ELF-1 (cell line): ENCODE results near the gene ARPC5L.
"Not testable (repeated sequence)": the region's sequence is repeated elsewhere in the genome, so short reads cannot be mapped to it uniquely, and the experiment has no call there.

Experiments used
- DNase-seq: peaks from one replicate; pipeline ENCODE4 v3.0.0-alpha.2; 2016; ENCODE audit warnings: low read depth, low spot score

The ARPC5L gene

DNA sequence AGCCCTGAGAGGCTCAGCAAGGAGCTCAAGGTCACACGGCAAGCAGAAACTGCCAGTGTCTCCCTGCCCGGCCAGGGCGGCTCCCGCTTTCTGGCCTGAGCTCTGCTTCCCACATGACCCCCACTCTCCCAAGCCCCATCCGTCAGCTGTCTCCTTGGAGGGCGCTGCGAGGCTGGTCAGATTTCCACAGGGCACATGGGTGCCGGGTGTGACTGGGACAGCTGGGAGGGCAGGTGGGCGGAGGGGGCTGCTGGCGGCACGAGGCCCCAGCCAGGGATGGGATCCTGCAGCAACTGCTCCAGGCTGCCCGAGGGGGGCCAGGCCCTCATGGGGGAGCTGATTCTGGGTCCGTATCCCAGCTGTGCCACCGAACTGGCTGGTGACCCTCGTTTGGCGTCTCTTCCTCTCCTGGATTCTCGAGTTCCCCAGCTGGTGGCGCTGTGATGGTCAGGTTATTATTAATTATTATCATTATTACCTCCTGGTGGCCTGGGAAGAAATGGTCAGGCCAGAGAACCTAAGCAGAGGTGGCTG lies 21.6 kb upstream of the ARPC5L start:
- no peak for DNase-seq

DNA sequence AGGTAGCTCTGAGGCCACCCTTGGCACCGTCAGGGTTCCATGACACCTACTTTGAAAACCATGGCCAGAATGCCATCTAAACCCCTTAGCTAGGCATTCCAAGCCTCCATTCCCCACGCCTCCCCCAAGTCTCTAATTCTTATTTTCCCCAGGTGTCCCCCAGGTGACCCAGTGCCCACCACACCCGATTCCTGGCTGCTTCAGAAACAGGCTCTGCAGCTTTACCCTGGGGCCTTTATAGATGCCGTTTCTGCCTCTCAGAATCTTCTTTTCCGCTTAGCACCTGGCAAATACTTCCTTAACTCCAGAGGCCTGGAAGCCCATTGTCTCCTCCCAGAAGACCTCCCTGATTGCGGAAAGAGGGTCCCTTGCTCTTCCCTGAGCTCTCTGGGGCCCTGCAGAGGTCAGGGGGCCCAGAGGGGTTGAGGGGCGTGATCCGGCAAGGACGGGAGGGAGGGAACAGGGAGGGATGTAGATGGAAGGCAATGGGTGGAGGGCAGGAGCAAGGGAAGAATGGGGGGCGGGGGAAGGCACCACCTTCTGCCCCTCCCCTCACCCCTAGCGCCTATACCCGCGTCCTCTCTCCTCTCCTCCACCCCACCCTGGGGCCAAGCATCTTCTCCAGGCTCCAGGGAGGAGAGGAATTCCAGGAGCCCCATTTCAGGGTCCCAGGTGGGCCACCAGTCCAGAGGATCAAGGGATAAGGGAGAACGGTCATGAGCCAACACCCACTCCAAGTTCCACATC lies 20.7 kb upstream of the ARPC5L start:
- no peak for DNase-seq

DNA sequence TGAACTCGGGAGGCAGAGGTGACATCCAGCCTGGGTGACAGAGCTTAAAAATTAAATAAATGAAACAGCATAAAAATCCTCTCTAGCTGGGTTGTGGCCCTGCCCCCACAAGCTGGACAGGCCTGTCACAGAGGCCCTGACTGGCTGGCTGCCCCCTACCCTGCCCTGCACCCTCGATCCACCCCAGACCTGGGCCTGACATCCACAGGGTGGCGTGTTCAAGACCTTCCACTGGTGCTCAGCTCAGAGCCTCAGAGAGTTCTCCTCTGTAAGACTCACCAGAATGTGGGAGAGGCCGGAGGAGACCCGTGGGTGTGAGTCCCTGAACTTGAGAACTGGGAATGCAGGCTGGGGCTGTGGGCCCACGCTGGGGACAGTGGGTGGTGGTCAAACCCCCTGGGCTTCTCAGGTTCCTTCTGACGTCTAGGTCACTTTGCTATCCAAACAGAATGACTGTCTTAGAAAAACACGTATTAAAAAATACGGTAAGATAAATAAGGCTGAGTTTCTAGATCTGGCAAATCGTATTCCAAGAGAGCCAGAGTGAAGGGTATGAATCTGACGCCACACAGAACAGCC lies 18.4 kb upstream of the ARPC5L start:
- DNase-seq: no peak

DNA sequence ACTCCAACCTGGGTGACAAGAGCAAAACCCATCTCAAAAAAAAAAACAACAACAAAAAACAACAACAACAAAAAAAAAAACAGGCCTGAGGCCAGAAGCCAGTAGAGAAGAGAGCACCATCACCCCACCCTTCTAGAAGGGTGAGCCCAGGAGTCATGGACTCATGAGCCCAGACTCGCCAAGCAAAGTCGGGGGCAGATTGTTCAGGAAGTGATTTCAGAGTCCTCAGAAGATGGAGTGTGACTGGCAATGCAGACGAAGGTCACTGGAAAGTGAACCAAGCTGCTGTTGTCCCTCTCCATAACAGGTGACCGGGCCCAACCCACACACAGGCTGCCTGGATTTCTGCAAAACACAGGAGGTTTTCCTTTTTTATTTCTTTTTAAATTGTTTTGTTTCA lies 17.6 kb upstream of the ARPC5L start:
- no peak for DNase-seq

DNA sequence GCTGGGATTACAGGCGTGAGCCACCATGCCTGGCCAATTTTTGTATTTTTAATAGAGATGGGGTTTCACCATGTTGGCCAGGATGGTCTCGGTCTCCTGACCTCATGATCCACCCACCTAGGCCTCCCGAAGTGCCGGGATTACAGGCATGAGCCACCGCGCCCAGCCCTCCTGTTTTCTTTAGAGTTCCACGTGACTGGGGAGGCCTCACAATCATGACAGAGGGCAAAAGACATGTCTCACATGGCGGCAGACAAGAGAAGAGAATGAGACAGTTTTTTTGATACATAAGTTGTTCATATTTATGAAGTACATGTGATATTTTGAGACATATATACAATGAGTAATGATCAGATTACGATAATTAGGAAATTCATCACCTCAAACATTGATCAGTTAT lies 15.5 kb upstream of the ARPC5L start:
- not testable (repeated sequence) for DNase-seq

DNA sequence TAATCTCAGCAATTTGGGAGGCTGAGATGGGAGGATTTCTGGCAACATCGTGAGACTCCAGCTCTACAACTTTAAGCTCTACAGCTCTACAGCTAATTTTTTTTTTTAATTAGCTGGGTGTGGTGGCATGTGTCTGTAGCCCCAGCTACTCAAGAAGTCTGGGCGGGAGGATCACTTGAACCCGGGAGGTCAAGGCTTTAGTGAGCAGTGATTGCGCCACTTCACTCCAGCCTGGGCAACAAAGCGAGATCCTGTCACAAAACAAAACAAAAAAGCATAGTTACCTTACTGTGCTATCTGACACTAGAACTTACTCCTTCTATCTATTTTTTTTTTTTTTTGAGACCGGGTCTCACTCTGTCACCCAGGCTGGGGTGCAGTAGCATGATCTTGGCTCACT lies 15.0 kb upstream of the ARPC5L start:
- no peak for DNase-seq

DNA sequence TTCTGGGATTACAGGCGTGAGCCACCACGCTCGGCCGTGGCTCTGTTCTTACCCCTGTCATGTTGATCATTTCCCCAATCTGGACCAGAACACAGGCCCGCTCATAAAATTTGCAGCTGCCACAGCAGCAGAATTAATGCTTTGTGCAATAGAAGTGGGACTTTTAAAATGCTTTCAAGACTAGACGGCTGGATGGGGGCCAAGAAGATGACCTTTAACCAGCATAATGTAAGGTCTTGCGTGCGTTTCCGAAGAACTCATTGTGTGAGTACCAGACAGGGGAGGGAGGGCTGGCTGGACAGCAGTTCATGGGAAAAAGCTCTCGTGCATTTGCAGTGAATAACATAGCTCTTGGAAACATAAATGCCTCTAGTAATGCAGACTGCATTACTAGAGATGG lies 12.1 kb upstream of the ARPC5L start:
- no peak for DNase-seq

DNA sequence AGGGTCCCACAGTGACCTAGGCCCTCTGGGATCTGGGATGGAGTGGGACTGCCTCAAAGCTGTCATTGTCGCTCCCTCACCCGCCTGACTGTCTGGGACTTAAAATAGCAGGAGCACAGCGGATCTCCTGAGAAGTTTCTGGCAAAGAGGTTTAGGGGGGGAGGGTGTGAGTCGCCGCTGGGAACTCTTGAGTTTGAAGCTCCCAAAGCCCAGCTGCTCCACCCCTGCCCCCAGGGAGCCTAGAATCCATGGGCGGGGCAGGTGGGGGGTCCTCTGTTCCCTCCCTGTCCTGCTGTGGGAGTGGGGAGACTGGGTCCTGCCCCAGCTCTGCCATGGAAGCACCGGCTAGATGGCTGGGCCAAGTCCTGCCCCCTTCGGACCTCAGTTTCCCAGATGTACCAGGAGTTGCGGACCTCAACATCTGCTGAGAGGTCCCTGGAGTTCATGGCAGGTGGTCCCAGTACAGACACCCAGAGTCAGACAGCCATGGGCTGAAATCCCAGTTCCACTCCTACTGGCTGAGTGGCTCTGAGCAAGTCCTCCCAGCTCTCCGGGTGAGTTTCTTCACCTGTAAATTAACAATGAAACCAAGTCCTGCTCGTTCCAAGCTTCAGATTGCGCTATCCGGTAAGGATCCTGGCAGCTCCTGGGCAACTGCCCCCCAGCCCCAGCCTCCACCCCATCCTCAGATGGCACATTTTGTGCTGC lies 9.7 kb upstream of the ARPC5L start:
- no peak for DNase-seq

DNA sequence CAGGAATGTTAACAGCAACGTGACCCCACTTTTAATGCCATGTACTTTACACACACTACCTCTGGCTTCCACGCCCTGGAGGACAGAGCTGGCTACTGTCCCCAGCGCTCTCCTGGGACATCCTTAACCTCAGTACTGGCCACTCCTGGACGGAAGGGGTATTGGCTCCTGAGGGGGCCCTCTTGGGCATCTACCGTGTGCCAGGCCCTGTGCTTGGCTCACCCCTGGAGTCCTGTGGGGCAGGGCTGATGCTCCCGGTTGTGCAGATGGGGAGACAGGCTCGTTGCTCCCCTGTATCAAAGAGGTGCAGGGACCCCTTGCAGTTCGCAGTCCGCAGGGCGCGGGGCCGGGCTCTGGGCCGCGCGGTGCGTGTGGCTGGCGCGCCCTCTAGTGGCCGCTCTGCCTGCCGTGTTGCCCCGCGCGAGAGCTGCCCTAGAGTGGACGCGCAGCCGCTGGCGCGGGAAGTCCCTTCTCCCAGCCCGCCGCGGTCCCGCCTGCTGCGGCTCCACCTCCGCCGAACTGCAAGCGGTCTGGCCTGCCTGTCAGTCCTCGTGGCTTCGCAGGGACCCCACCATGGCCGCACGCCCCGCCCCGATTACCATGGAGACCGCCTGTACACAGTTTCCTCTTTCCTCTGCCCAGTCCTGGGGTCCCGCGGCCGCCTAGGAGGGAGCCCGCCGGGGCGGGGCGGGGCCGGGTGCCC lies 8.9 kb upstream of the ARPC5L start, which contains the start of gene WDR38:
TSS of gene WDR38 (plus strand) at position 632 of the 703 bp plus-strand sequence. CDS start 72 bp downstream, outside the sequence.
- DNase-seq: peak; percentile 90

DNA sequence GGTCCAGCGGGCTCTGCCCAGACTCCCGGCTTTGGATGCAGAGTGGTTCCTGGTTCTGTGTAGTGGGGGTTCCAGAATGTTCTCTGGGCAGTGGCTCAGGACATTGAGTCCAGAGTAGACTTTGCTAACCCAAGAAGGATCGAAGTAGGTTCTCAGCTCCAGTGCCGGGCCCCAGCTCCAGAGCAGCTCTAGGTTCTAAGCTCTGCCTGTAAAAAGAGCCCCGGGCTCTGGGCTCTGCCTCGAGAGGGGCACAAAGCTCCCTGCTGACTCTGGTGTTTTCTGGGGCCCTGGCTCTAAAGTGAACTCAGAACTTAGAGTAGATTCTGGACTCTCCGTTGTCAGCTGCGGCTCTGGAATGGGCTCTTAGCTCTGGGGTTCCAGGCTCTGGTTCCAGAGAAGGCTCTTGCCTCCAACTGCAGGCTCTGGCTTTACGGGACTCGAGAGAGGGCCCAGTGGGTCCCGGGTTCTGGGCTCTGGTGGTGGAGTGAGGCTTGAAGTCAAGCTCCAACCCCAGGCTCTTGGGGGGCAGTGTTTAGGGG lies 8.3 kb upstream of the ARPC5L start:
- DNase-seq: no peak

DNA sequence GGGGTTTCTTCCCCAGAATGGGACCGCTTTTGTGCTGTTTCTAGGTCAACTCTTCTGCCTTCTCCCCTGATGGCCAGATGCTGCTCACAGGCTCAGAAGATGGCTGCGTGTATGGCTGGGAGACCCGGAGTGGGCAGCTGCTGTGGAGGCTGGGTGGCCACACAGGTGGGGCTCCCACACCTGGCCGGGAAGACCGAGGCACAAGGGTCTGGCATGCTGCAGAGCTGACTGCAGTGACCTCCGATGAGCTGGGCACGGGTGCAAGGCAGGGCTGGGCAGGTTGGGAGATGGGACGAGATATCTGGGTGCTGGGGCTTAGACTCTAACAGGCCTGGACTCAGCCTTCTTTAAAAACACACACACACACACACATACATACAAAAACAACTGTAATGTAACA lies 7.8 kb upstream of the ARPC5L start:
- DNase-seq: no peak

DNA sequence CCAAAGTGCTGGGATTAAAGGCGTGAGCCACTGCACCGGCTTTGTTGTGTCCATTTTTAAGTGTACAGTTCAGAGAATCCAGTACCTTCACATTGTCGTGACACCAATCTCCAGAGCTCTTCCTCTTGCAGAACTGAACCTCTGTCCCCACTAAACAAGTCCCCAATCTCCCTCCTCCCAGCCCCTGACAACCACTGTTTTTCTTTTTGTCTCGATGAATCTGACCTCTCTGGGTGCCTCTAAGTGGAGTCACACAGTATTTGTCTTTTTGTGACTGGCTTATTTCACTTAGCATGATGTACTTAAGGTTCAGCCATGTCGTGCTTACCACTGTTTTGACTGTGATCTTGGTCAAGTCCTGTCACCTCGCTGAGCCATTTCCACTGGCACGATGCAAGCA lies 7.1 kb upstream of the ARPC5L start:
- no peak for DNase-seq

DNA sequence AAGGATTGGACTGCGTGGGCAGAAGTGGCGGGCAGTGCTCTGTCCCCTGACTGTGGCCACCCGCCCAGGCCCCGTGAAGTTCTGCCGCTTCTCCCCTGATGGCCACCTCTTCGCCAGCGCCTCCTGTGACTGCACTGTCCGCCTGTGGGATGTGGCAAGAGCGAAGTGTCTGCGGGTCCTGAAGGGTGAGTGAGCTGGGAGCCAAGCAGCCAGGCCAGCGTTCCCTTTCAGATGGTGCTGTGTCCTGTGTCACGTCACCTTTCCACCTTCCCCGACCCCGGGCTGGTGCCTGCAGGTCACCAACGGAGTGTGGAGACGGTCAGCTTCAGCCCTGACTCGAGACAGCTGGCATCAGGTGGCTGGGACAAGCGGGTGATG lies 6.4 kb upstream of the ARPC5L start:
- no peak for DNase-seq

DNA sequence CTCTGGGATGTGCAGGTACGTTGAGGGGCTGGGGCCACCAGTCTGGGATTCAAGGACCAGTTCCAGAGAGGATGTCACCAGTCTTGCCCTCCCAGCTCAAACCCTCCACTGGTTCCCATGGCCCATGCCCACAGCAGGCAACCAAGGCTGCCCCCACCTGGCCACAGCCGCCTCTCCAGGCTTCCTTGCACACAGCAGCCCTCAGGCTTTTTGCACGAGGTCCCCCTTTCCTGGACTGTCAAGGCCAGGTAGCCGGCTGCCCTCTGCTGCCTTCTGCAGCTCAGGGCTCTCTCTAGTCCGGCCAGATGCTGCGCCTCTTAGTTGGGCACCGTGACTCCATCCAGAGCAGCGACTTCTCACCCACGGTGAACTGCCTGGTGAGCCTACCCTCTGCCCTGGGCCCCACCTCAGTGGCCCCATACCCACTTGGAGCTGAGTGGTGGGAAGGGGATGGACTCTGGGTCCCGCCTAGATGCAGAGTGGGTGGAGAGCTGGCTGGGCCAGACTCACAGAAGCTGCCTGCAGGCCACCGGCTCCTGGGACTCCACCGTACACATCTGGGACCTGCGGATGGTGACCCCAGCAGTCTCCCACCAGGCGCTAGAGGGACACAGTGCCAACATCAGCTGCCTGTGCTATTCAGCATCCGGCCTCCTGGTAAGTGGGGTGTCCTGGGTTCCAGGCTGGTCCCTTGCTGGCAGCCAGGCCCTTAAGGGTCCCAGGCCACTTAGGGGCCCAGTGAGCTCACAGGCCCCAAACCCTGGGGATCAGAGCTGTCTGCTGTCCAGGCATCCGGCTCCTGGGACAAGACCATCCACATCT lies 5.8 kb upstream of the ARPC5L start:
- peak; percentile 81 for DNase-seq

DNA sequence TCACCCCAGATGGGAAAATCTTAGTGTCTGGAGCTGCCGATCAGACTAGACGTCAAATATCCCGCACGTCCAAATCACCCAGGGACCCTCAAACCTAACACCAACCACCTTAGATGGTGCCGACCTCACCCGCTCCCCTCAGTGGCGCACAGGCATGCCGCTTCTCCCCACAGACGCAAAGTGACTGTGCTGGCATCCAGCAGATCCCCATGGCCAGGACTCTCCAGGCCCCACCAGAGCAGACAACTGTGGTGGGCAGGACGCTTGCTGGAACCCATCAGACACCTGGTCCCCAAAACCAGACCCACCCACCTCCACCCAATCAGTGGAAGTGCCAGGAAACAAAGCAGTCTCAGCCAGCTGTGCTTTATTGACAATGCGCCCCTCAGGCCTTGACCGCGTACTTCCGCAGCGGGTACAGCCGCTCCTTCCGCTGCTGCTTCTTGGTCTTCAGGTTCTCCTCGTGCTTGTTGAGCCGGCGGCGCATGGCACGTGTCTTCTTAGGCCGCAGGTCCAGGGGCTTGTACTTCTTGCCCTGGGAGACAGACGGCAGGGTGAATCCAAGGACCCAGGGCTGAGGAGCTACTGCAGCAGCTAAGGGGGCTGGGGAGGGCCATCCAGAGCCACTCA lies 4.3 kb upstream of the ARPC5L start:
- no peak for DNase-seq

DNA sequence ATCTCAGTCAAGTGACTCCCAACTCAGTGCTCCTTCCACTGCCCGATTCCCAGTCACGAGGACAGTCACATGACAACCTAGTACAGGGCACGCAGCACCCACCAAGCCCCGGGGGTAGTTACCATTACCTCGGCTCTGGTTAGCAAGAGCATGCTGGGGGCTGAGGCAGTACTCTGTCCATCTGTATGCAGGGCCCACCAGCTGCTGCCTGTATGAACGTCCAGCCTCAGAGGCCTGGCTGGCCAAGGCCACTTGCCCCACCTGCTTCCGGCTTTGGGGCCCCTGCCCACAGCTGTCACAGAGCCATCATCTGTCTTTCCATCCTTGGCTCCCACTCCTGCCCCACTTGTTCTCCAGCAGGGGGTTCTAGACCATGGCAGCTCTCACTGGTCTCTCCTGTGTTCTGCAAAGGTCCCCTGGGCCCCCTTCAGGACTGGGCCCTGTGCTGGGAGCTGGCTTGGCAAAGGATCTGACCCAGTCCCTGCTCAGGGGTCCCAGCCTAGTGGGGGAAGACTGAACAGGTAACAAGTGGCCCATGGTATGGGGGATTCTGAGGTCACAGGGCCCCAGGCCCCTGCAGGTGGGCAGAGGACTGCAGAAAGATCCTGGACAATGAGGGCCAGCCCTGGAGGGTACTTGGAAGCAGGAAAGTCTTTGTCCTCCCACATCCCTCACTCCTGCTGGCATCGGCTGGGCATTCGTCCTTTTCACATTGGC lies 3.4 kb upstream of the ARPC5L start:
- DNase-seq: no peak

DNA sequence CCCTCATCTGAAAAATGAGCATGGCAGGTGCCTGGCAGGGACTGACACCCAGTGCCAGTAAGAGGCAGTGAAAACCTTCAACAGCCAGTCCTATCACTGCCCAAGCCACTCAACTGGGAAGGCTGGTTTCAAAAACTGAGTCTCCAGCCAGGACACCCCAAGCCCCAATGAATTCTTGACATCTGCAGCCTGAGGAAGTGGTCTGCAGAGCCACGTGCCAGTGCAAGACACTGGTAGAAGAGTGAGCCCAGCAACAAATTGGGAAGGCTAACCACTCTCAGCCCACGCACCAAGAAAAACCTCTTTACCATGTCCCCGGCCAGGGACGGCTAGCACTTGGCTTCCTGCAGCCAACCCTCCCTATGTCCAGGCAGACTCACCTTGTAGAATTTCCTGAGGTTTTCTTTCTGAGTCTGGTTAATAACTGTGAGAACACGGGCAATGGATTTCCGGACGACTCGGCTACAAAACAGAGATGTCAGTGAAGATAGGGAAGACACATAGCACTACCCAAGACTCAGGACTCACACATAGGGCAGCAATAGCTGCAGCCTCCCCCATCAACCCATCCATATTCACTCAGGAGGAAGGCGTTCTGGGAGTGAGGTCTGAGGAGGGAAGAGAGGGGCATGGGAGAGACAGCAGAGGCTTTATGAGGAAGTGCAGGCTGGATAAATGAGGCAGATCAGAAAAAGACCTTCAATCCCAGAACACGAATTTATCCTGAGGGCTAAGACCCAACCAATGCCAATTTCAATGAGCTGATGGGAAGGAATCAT lies 1.9 kb upstream of the ARPC5L start:
- DNase-seq: no peak

DNA sequence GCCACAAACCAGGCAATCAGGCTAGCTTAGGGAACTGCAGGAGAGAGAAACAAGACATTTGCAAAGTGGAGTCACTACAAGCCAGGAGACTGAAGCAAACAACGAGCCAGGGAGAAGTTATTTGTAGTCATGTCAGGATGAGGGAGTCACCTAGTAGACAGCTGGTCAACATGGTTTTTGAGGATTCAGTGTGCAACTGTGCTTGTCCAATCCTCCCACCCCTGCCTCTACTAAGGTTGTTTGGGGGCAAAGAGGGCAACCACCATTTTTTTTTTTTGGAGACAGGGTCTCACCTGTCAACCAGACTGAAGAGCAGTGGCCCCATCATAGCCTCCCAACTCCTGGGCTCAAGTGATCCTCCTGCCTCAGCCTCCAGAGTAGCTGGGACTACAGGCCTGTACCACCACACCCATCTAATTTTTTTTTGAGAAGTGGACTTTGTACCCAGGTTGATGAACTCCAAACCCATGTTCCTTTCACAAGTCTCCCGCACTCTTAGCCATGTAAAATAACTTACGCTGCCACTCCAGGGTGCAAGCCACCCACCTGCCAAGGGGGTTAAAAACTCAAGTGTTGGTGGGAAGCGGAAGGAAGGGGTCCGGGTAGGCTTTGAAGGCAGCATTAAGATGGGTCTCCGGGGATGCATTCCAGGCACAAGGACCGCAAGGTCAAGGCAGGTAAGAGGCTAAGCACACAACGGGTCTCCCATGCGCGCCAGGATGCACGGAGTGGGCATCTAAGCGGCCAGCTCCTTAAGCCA lies 1.2 kb upstream of the ARPC5L start:
- DNase-seq: no peak
